ENCODE measurements around the gene TESK1. TPM values are rescaled to one million over a fixed set of nuclear protein-coding genes. Genes with fewer than 3 reads are reported as not detected.

Gene TESK1
- total and polyA plus RNA-seq, 2 of the 4 experiments (the other 2 are of a cell fraction) = 3.4 to 21.0 TPM

GRCh38 chr9:35619800-35620158, 14.7 kb downstream of the TESK1 start:
- Histone ChIP-seq H4K91ac (ENCODE audit: insufficient read depth, low read depth, low read length) (no peak overlapping the region), H3K79me1 (ENCODE audit: low read depth in 1 of 2, low read length in 2 of 2) (no peaks in the 10 kb centered on the region), H2AK5ac (ENCODE audit: low read depth, low read length) (no peak overlapping the region), H3K9me3 (ENCODE audit: control insufficient read depth, insufficient read depth, low read length) (no peaks in the 10 kb centered on the region; the same call in 1 of the 2 replicates), H3K9me1 (ENCODE audit: insufficient read depth, low read length) (no peaks in the 10 kb centered on the region), H3K27me3 (ENCODE audit: control insufficient read depth, insufficient read depth, low read length) (peaks cover 56% of the 10 kb centered on the region), H2BK120ac (ENCODE audit: low read depth, low read length) (no peak overlapping the region), H3K14ac (replicated peaks; ENCODE audit: low read depth, low read length) (no peak overlapping the region), H3K18ac (ENCODE audit: low read depth, low read length) (no peak overlapping the region), H2AFZ (replicated peaks; ENCODE audit: low read length, poor library complexity) (no peak overlapping the region), H3K4me3 (ENCODE audit: insufficient read depth, low read depth, low read length) (no peak overlapping the region), H2BK20ac (ENCODE audit: low read depth, low read length) (no peak overlapping the region), H3K4ac (ENCODE audit: low read depth, low read length) (no peak overlapping the region), H3K27ac (ENCODE audit: insufficient read depth, low read length) (no peak overlapping the region), H3K56ac (ENCODE audit: extremely low read depth, insufficient read depth, low read length) (no peak overlapping the region), H2AK9ac (replicated peaks; ENCODE audit: low read depth, low read length, poor library complexity) (no peak overlapping the region), H3K9ac (ENCODE audit: low read depth, low read length) (no peak overlapping the region), H2BK15ac (ENCODE audit: low read depth, low read length) (no peak overlapping the region), H3K4me2 (ENCODE audit: low read depth, low read length) (no peak overlapping the region), H3K23ac (ENCODE audit: low read depth, low read length) (no peak overlapping the region), H2BK5ac (ENCODE audit: low read depth, low read length, poor library complexity, severe bottlenecking) (no peak overlapping the region), H4K8ac (ENCODE audit: low read depth in 2 of 2, low read length in 2 of 2) (no peak overlapping the region), H3K4me1 (ENCODE audit: control insufficient read depth, insufficient read depth, low read length) (no peaks in the 10 kb centered on the region), H3K36me3 (ENCODE audit: control insufficient read depth, insufficient read depth, low read length) (no peaks in the 10 kb centered on the region), H4K5ac (ENCODE audit: low read depth, low read length) (no peak overlapping the region), H4K20me1 (ENCODE audit: insufficient read depth, low read length) (no peaks in the 10 kb centered on the region)
- intact Hi-C loops (cut with micrococcal nuclease) = no loop called here
- dilution Hi-C loops (cut with HindIII; ENCODE audit: low sequenced_read_pairs, unreplicated experiment) = no loop called here
- POLR2A ChIA-PET (ENCODE audit: unreplicated experiment) = no interaction called here
- TF ChIP-seq BHLHE40 (IDR thresholded peaks at IDR 0.05; ENCODE audit: low read depth, low read length) (no peak), CEBPB (IDR thresholded peaks at IDR 0.05; ENCODE audit: low read depth, low read length) (no peak), SMC3 (IDR thresholded peaks at IDR 0.05; ENCODE audit: low read depth, low read length) (no peak), RCOR1 (IDR thresholded peaks at IDR 0.05; ENCODE audit: insufficient replicate concordance, low read length) (no peak), CHD1 (IDR thresholded peaks at IDR 0.05; ENCODE audit: low read depth, low read length) (no peak), CTCF (conservative IDR thresholded peaks at IDR 0.05; ENCODE audit: low read depth, low read length) (no peak), MXI1 (IDR thresholded peaks at IDR 0.05; ENCODE audit: borderline replicate concordance, low read depth, low read length) (no peak), MAZ (IDR thresholded peaks at IDR 0.05; ENCODE audit: borderline replicate concordance, low read depth, low read length) (no peak), FOS (IDR thresholded peaks at IDR 0.05; ENCODE audit: low read depth, low read length) (no peak), NFE2L2 (IDR thresholded peaks at IDR 0.05; ENCODE audit: low read depth, low read length) (no peak), RAD21 (IDR thresholded peaks at IDR 0.05; ENCODE audit: low read length) (no peak), POLR2A (IDR thresholded peaks at IDR 0.05; ENCODE audit: low read depth, low read length) (no peak), ELK1 (IDR thresholded peaks at IDR 0.05; ENCODE audit: borderline replicate concordance, low read depth, low read length) (no peak), MAFK (IDR thresholded peaks at IDR 0.05; ENCODE audit: low read depth, low read length) (no peak)
- no CpG with 5 or more reads among the region's 2 CpGs for WGBS, 2 experiments (ENCODE audit: extremely low coverage in 2 of 2, insufficient read length in 1 of 2)
- CTCF ChIA-PET = interaction anchor here (0.8 to 0.9 kb wide), 2 partner anchors 8 to 16 kb away, joined by 3 read pairs; no protein-coding TSS in a partner anchor
- ATAC-seq (ENCODE audit: low read depth) = no peak
- DNase-seq = no peak
- in situ Hi-C loops (cut with MboI; ENCODE audit: low sequenced_read_pairs) = no loop called here
- no TSS peak for BruUV-seq (replicated peaks)

Measured in IMR-90 (cell line).